Chondrocyte (in vitro differentiated cells): Measurements from ENCODE around the gene DPYSL3. TPM values are rescaled to one million over a fixed set of nuclear protein-coding genes. Genes with fewer than 3 reads are reported as not detected.

Source experiments
- DNase-seq: peaks from one replicate; pipeline ENCODE4 v3.0.0; 2021; ENCODE audit warnings: mixed read lengths, low spot score
- H3K27ac Mint-ChIP-seq: one replicate; pipeline ENCODE4 v1.8.0; 2021; ENCODE audit warnings: mild to moderate bottlenecking, moderate library complexity, mixed read lengths; ENCODE audit not compliant: unreplicated experiment
- H3K27me3 Mint-ChIP-seq: 2 replicates; pipeline ENCODE4 v1.8.0; 2021; ENCODE audit warnings: low read depth, mixed read lengths
- H3K36me3 Mint-ChIP-seq: 2 replicates; pipeline ENCODE4 v1.8.0; 2021; ENCODE audit warnings: low read depth, mixed read lengths
- H3K4me1 Mint-ChIP-seq: 2 replicates; pipeline ENCODE4 v1.8.0; 2021; ENCODE audit warnings: low read depth, mild to moderate bottlenecking, mixed read lengths
- H3K4me3 Mint-ChIP-seq: one replicate; pipeline ENCODE4 v1.8.0; 2021; ENCODE audit warnings: mild to moderate bottlenecking, moderate library complexity, mixed read lengths; ENCODE audit not compliant: unreplicated experiment
- H3K9me3 Mint-ChIP-seq: 2 replicates; pipeline ENCODE4 v1.8.0; 2021; ENCODE audit warnings: low read depth, mixed read lengths
- total RNA-seq: library from RNA; stranded (reverse); gene quantifications from 3 replicates; pipeline ENCODE4 v1.2.1, GENCODE V29; 2021
- TF ChIP-seq, protein P1 (sequence below): fragments of 200-600 bp; sonication (generic); IDR thresholded peaks from 2 replicates; pipeline ENCODE4 v1.5.0; 2021; ENCODE audit warnings: antibody characterized with exemption, mild to moderate bottlenecking, moderate library complexity

The DPYSL3 gene
- total RNA-seq, 1 donor from 2014 or later: 60.4 TPM

DNA sequence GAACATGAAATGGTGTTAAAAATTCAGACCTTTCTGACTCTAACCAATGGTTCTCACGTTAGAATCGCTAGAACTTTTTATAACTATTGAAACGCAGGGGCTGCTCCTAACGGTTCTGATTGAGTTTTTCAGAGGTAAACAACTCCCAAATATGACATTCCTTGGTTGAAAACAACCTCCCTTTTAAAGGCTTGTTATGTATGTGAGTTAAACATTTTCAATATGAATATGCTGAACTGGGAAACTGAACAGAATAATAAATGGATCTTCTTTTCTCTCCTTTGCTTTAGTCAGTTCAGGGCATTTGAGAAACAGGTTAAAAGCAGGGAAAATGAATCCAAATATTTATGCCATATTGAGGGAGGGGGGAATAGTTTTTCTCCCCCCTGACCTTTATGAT, 13.2 kb upstream of the DPYSL3 start:
- Mint-ChIP-seq H3K4me3 (no peak overlapping the region), H3K27ac (no peak overlapping the region)

DNA sequence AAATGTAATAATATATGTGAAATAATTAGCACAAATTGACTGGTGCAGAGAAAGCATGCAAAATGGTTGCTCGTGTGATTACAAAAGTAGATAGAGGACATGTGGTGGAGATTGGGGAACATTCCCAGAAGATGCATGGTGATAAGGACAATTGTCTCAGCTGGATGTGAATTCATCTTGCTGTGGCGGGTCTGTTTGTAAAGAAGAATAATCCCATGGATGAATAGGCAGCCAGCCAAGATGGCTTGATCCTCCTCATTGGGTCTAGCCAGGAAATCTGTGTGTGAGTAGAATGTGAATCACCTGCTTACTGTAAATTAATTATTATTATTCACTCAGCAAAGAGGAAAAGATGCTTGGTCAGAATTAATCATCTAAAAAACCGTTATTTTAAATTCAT, 12.6 kb upstream of the DPYSL3 start:
- Mint-ChIP-seq H3K27me3 (peaks cover 7% of the 10 kb centered on the region), H3K4me1 (no peaks in the 10 kb centered on the region), H3K27ac (no peak overlapping the region), H3K4me3 (no peak overlapping the region), H3K9me3 (no peaks in the 10 kb centered on the region), H3K36me3 (no peaks in the 10 kb centered on the region)
- TF ChIP-seq, protein P1, sequence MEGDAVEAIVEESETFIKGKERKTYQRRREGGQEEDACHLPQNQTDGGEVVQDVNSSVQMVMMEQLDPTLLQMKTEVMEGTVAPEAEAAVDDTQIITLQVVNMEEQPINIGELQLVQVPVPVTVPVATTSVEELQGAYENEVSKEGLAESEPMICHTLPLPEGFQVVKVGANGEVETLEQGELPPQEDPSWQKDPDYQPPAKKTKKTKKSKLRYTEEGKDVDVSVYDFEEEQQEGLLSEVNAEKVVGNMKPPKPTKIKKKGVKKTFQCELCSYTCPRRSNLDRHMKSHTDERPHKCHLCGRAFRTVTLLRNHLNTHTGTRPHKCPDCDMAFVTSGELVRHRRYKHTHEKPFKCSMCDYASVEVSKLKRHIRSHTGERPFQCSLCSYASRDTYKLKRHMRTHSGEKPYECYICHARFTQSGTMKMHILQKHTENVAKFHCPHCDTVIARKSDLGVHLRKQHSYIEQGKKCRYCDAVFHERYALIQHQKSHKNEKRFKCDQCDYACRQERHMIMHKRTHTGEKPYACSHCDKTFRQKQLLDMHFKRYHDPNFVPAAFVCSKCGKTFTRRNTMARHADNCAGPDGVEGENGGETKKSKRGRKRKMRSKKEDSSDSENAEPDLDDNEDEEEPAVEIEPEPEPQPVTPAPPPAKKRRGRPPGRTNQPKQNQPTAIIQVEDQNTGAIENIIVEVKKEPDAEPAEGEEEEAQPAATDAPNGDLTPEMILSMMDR: no peak
- DNase-seq: no peak

More for the DNA sequence above, 13.2 kb upstream of the DPYSL3 start:
- peaks cover 2% of the 10 kb centered on the region for H3K9me3 Mint-ChIP-seq
- H3K27me3 Mint-ChIP-seq: peaks cover 7% of the 10 kb centered on the region
- no peaks in the 10 kb centered on the region for H3K4me1 Mint-ChIP-seq
- TF ChIP-seq, protein P1: no peak
- DNase-seq: no peak
- no peaks in the 10 kb centered on the region for H3K36me3 Mint-ChIP-seq

DNA sequence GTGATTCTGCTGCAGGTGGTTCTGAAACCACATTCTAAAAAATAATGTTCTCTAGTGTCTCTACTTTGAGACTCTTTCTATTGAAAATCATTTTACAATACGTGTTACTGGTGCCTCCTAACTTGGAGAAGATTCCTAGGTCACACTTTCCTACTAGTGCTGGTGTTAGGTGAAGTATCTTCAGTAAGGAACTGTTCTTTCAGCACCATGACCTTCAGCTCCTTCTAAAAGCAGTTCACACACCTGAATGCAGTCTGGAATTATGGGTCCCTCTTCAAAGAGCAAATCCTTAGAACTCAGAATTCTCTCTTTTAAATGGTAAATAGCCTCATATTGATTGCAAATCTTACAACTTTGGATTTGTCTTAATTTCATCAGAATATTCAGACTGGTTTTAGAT, 10.6 kb upstream of the DPYSL3 start:
- H3K27me3 Mint-ChIP-seq: peaks cover 12% of the 10 kb centered on the region
- TF ChIP-seq, protein P1: no peak
- no peak for DNase-seq
- no peak overlapping the region for H3K4me3 Mint-ChIP-seq
- H3K9me3 Mint-ChIP-seq: no peaks in the 10 kb centered on the region
- no peaks in the 10 kb centered on the region for H3K4me1 Mint-ChIP-seq
- no peaks in the 10 kb centered on the region for H3K36me3 Mint-ChIP-seq
- H3K27ac Mint-ChIP-seq: no peak overlapping the region

DNA sequence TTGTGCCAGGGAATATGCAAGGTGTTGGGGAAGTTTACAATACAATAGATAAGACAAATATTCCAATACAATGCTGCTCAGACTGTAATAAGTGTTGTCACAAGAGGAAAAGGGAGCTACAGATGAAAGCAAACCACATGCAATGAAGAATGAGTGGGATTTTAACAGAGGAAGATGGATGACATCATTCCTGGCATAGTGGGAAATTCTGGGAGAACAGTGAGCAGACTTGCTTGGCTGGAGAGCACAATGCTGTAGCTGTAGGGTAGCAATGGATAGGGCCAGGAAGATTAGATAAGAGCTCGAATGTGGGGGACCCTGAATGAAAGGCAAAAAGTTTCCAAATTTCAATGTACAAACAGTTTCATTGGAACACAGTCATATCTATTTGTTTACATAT, 9.5 kb upstream of the DPYSL3 start:
- Mint-ChIP-seq H3K27me3 (peaks cover 12% of the 10 kb centered on the region), H3K9me3 (no peaks in the 10 kb centered on the region), H3K4me3 (no peak overlapping the region), H3K27ac (no peak overlapping the region), H3K36me3 (no peaks in the 10 kb centered on the region), H3K4me1 (no peaks in the 10 kb centered on the region)
- TF ChIP-seq, protein P1: no peak
- DNase-seq: no peak

DNA sequence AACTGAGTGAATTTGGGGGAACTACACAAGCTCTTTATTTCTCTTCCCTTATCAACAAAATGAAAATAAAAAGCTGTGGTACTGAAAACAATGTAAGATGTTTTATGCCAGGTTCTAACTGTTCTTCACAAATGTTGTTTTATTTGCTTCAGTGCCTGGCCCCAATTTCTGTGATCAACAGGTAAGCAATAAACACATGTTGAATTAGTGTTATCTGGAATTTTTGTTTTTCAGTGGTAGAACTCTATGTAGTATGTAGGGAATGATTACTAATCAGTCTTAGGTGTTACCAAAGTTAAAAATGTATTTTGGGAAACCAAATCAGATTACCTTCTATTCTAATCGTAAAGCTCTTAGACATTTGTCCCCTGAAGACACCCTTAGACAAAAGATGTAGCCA, 7.5 kb upstream of the DPYSL3 start:
- Mint-ChIP-seq H3K4me3 (no peak overlapping the region), H3K9me3 (no peaks in the 10 kb centered on the region), H3K4me1 (no peaks in the 10 kb centered on the region), H3K36me3 (no peaks in the 10 kb centered on the region), H3K27me3 (peaks cover 13% of the 10 kb centered on the region), H3K27ac (no peak overlapping the region)
- TF ChIP-seq, protein P1: no peak
- no peak for DNase-seq
